MM.1S (cell line): ENCODE results near the gene PCDHGA4.
"Not testable (repeated sequence)": the region's sequence is repeated elsewhere in the genome, so short reads cannot be mapped to it uniquely, and the experiment has no call there.

Experiments used
- CTCF ChIP-seq: fragments of 300-600 bp; sonication (generic); IDR thresholded peaks from 2 replicates; pipeline ENCODE4 v1.5.1; 2016; ENCODE audit warnings: antibody characterized with exemption, low read length, mixed read lengths
- EZH2 ChIP-seq: fragments of 300-600 bp; sonication (generic); optimal IDR thresholded peaks from 2 replicates; pipeline ENCODE3; 2017; ENCODE audit warnings: low read depth, mild to moderate bottlenecking, antibody characterized with exemption, low read length, mixed read lengths

GRCh38 chr5:141340781-141341354, 14.0 kb upstream of the PCDHGA4 start:
- TF ChIP-seq CTCF, EZH2: not testable (repeated sequence)
